AG04449 (cell line): ENCODE results near the gene SHOX.
"Not testable (repeated sequence)": the region's sequence is repeated elsewhere in the genome, so short reads cannot be mapped to it uniquely, and the experiment has no call there.

Experiments used
- CTCF ChIA-PET: fragments of 350-600 bp; formaldehyde crosslinking; extraction: SDS; loops from one replicate; lab custom pipeline; 2021; ENCODE audit warnings: antibody characterized with exemption; lab: Yijun Ruan, JAX
- POLR2A ChIA-PET: fragments of 400-600, 350-600 bp; formaldehyde crosslinking; extraction: SDS; loops from one replicate; lab custom pipeline; 2020; ENCODE audit warnings: antibody characterized with exemption, inconsistent platforms; lab: Yijun Ruan, JAX
- DNase-seq: peaks from one replicate; pipeline ENCODE4 v3.0.0-alpha.2; 2010; ENCODE audit warnings: low read depth, low spot score
- H3K4me3 ChIP-seq: 2 replicates; pipeline ENCODE4 v1.5.1; 2011; ENCODE audit warnings: low read depth, mild to moderate bottlenecking, control low read depth, low read length
- TF ChIP-seq, protein P1 (sequence below): IDR thresholded peaks from one replicate; pipeline ENCODE4 v1.5.1; 2011; ENCODE audit warnings: mild to moderate bottlenecking, moderate library complexity, low read length, control low read depth, inconsistent platforms; ENCODE audit not compliant: insufficient read depth; ENCODE audit errors: missing control alignments

The SHOX gene

GRCh38 chrX:590693-591404, 39.7 kb upstream of the SHOX start:
- CTCF ChIA-PET, result no interaction called here
- POLR2A ChIA-PET, result no interaction called here
- no peak for DNase-seq
- no peak overlapping the region for H3K4me3 ChIP-seq
- TF ChIP-seq, protein P1, sequence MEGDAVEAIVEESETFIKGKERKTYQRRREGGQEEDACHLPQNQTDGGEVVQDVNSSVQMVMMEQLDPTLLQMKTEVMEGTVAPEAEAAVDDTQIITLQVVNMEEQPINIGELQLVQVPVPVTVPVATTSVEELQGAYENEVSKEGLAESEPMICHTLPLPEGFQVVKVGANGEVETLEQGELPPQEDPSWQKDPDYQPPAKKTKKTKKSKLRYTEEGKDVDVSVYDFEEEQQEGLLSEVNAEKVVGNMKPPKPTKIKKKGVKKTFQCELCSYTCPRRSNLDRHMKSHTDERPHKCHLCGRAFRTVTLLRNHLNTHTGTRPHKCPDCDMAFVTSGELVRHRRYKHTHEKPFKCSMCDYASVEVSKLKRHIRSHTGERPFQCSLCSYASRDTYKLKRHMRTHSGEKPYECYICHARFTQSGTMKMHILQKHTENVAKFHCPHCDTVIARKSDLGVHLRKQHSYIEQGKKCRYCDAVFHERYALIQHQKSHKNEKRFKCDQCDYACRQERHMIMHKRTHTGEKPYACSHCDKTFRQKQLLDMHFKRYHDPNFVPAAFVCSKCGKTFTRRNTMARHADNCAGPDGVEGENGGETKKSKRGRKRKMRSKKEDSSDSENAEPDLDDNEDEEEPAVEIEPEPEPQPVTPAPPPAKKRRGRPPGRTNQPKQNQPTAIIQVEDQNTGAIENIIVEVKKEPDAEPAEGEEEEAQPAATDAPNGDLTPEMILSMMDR, result no peak

- ChIA-PET CTCF (no interaction called here), POLR2A (no interaction called here)
- no peak overlapping the region for H3K4me3 ChIP-seq
- DNase-seq, result no peak
- TF ChIP-seq, protein P1, result no peak
Observed at GRCh38 chrX:599837-600715, 30.5 kb upstream of the SHOX start.

GRCh38 chrX:603029-603428, 27.6 kb upstream of the SHOX start:
- POLR2A ChIA-PET, DNase-seq, H3K4me3 ChIP-seq, CTCF ChIA-PET: not testable (repeated sequence)

- POLR2A ChIA-PET, H3K4me3 ChIP-seq, DNase-seq, CTCF ChIA-PET: not testable (repeated sequence)
Observed at GRCh38 chrX:604616-605015, 26.0 kb upstream of the SHOX start.

DNA sequence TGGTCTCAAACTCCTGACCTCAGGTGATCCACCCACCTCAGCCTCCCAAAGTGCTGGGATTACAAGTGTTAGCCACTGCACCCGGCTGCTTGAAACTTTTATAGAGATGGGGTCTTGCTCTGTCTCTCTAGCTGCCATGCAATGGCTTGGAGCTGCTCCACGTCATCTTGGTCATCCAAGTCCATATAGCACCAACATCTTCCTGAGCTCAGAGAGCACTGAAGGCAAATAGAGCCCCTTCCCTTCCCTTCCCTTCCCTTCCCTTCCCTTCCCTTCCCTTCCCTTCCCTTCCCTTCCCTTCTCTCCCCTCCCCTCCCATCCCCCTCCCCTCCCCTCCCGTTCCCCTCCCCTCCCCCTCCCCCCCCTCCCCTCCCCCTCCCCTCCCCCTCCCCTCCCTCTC, 22.5 kb upstream of the SHOX start:
- H3K4me3 ChIP-seq, DNase-seq, CTCF ChIA-PET, POLR2A ChIA-PET: not testable (repeated sequence)

DNA sequence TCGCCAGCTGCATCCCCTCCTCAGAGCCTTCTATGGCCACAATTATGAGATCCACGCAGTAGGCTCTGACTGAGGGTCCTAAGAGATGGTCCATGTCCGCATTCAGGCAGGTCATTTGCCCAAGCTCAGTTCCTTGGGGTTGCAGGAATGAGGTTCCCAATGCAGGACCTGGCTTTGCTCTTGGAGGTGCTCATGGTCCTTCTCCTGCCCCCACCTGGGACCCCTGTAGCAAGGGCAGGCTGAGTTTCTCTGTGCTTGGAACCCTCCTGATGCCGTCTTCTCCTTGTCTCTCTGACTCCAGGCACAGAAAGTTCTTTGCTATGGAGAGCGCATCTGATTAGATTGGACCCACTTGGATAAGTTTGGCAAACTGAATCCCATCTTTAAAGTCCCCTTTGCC, 16.5 kb upstream of the SHOX start:
- no peak overlapping the region for H3K4me3 ChIP-seq
- POLR2A ChIA-PET, result no interaction called here
- TF ChIP-seq, protein P1, result no peak
- CTCF ChIA-PET, result no interaction called here
- no peak for DNase-seq

GRCh38 chrX:617401-617800, 13.2 kb upstream of the SHOX start:
- TF ChIP-seq, protein P1, result no peak
- POLR2A ChIA-PET, result no interaction called here
- DNase-seq, result no peak
- CTCF ChIA-PET, result no interaction called here
- H3K4me3 ChIP-seq, result no peak overlapping the region
